GM23248 (cell line): Measurements from ENCODE around the gene SLC39A2.

Experiments used
- EZH2 ChIP-seq: fragments of 200-600 bp; sonication (generic); IDR thresholded peaks from 2 replicates; pipeline ENCODE4 v1.6.1; 2018; ENCODE audit warnings: antibody characterized with exemption, mild to moderate bottlenecking; ENCODE audit not compliant: insufficient read depth, poor library complexity, severe bottlenecking
- EZH2phosphoT487 ChIP-seq: fragments of 200-600 bp; sonication (generic); IDR thresholded peaks from 2 replicates; pipeline ENCODE4 v1.6.1; 2018; ENCODE audit warnings: antibody characterized with exemption, moderate library complexity, mild to moderate bottlenecking, low read depth; ENCODE audit not compliant: insufficient read depth

DNA sequence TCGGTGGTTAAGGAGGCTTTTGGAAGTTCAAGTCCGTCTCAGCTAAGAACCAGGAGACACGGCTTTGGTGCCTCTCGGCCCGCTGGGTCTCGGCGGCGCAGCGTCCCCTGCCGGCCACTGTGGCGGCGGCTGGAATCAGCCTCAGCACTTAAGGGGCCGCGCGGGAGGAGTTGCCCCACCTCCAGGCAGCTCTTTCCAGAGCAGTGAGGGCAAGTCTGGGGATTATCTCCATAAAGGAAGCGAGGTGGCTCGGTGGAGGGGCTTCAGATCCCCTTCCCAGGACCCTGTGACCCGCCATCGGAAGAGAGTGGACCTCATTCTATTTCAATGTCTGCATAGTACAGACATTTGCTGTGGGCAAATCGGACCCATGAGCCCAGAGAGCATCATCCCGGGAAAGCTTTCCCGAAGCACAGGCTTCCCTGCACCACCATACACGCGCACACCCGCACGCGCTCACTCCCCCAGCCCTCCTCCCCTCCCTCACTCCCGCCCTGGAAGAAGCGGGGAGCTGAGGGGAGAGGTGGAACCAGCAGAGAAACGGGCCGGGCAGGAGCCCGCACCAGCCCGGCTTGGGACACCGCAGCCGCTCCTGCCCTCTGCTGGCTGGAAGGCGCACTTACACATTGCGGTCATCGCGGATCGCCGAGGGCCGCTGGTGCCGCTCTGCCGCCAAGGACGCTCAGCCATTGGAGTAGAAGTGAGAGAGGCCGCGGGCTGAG is 27.9 kb upstream of the SLC39A2 start:
- TF ChIP-seq EZH2phosphoT487 (no peak), EZH2 (no peak)
